Measurements from ENCODE around the gene PRKRIP1.

- TF ChIP-seq CTCF (conservative IDR thresholded peaks at IDR 0.05 in 1 of 2, IDR thresholded peaks at IDR 0.05 in 1 of 2; ENCODE audit: extremely low read depth in 1 of 2, insufficient read depth in 1 of 2, low read depth in 1 of 2, low read length in 2 of 2) (no peak), EZH2 (IDR thresholded peaks at IDR 0.05; ENCODE audit: borderline replicate concordance, low read length) (no peak)
Measured at GRCh38 chr7:102410123-102410522, 14.0 kb downstream of the PRKRIP1 start.
